DOHH2 (cell line): ENCODE results near the gene PTPN5.

Experiments used
- H3F3A ChIP-seq: fragments of 200-600 bp; sonication (generic), shearing (Covaris generic); 2 replicates; pipeline ENCODE4 v1.6.0; 2016; ENCODE audit warnings: antibody characterized with exemption, mild to moderate bottlenecking; ENCODE audit not compliant: control insufficient read depth, insufficient read depth
- H3K27ac ChIP-seq: fragments of 200-600 bp; sonication (generic); 2 replicates; pipeline ENCODE4 v1.5.1; 2014; ENCODE audit warnings: low read depth, mild to moderate bottlenecking, low read length, moderate library complexity
- H3K27me3 ChIP-seq: fragments of 200-600 bp; sonication (generic); 2 replicates; pipeline ENCODE4 v1.6.1; 2014; ENCODE audit warnings: mild to moderate bottlenecking, low read length, mixed read lengths; ENCODE audit not compliant: control insufficient read depth
- H3K36me3 ChIP-seq: fragments of 200-600 bp; sonication (generic); 2 replicates; pipeline ENCODE4 v1.6.1; 2014; ENCODE audit warnings: mild to moderate bottlenecking, low read length, moderate library complexity, mixed read lengths; ENCODE audit not compliant: control insufficient read depth
- H3K4me1 ChIP-seq: fragments of 200-600 bp; sonication (generic); 2 replicates; pipeline ENCODE4 v1.6.1; 2014; ENCODE audit warnings: mild to moderate bottlenecking, low read length, mixed read lengths; ENCODE audit not compliant: control insufficient read depth
- H3K4me2 ChIP-seq: fragments of 200-600 bp; sonication (generic); 2 replicates; pipeline ENCODE4 v1.6.0; 2014; ENCODE audit warnings: mild to moderate bottlenecking, low read length, moderate library complexity
- H3K4me3 ChIP-seq: fragments of 200-600 bp; sonication (generic); 2 replicates; pipeline ENCODE4 v1.5.1; 2014; ENCODE audit warnings: mild to moderate bottlenecking, low read length, mixed read lengths
- H3K79me2 ChIP-seq: fragments of 200-600 bp; sonication (generic); 2 replicates; pipeline ENCODE4 v1.6.1; 2014; ENCODE audit warnings: mild to moderate bottlenecking, low read length, mixed read lengths; ENCODE audit not compliant: control insufficient read depth
- H3K9me2 ChIP-seq: fragments of 200-600 bp; sonication (generic); replicated peaks from 2 replicates; pipeline ENCODE4 v1.6.1; 2014; ENCODE audit warnings: mild to moderate bottlenecking, low read length, mixed read lengths; ENCODE audit not compliant: control insufficient read depth
- H3K9me3 ChIP-seq: fragments of 200-600 bp; sonication (generic); 2 replicates; pipeline ENCODE4 v1.6.1; 2014; ENCODE audit warnings: antibody characterized with exemption, low read length, mixed read lengths; ENCODE audit not compliant: control insufficient read depth, insufficient read depth
- H4K20me1 ChIP-seq: fragments of 200-600 bp; sonication (generic); 2 replicates; pipeline ENCODE4 v1.6.0; 2014; ENCODE audit warnings: low read depth, mild to moderate bottlenecking, antibody characterized with exemption, low read length, moderate library complexity; ENCODE audit not compliant: control insufficient read depth, insufficient read depth
- CTCF ChIP-seq: fragments of 200-600 bp; sonication (generic); IDR thresholded peaks from one replicate; pipeline ENCODE4 v1.5.1; 2014; ENCODE audit warnings: antibody characterized with exemption, mild to moderate bottlenecking, low read depth, low read length; ENCODE audit not compliant: poor library complexity, severe bottlenecking
- EZH2phosphoT487 ChIP-seq: fragments of 200-600 bp; sonication (generic); IDR thresholded peaks from 2 replicates; pipeline ENCODE4 v1.6.1; 2017; ENCODE audit warnings: borderline replicate concordance, mild to moderate bottlenecking, antibody characterized with exemption, low read length, moderate library complexity, mixed read lengths

Gene PTPN5

GRCh38 chr11:18701614-18702216, 89.9 kb downstream of the PTPN5 start:
- Histone ChIP-seq H3K4me3 (no peak overlapping the region), H3K4me2 (no peak overlapping the region), H3K9me3 (no peaks in the 10 kb centered on the region), H4K20me1 (no peaks in the 10 kb centered on the region), H3K4me1 (peaks cover 20% of the 10 kb centered on the region), H3K27me3 (peaks cover 35% of the 10 kb centered on the region), H3K79me2 (no peaks in the 10 kb centered on the region), H3F3A (no peaks in the 10 kb centered on the region), H3K27ac (no peak overlapping the region), H3K9me2 (no peaks in the 10 kb centered on the region), H3K36me3 (no peaks in the 10 kb centered on the region)
- TF ChIP-seq EZH2phosphoT487 (no peak), CTCF (no peak)

GRCh38 chr11:18700872-18701271, 90.7 kb downstream of the PTPN5 start:
- Histone ChIP-seq H3F3A (no peaks in the 10 kb centered on the region), H3K27me3 (peaks cover 32% of the 10 kb centered on the region), H4K20me1 (no peaks in the 10 kb centered on the region), H3K9me3 (no peaks in the 10 kb centered on the region), H3K4me2 (no peak overlapping the region), H3K4me1 (peaks cover 14% of the 10 kb centered on the region), H3K36me3 (no peaks in the 10 kb centered on the region), H3K27ac (no peak overlapping the region), H3K9me2 (no peaks in the 10 kb centered on the region), H3K79me2 (no peaks in the 10 kb centered on the region), H3K4me3 (no peak overlapping the region)
- TF ChIP-seq EZH2phosphoT487 (no peak), CTCF (no peak)

- Histone ChIP-seq H3K9me3 (no peaks in the 10 kb centered on the region), H3K4me1 (peaks cover 11% of the 10 kb centered on the region), H3K27me3 (peaks cover 32% of the 10 kb centered on the region), H3K9me2 (no peaks in the 10 kb centered on the region), H3K79me2 (no peaks in the 10 kb centered on the region), H3K4me2 (no peak overlapping the region), H3K4me3 (no peak overlapping the region), H3K27ac (no peak overlapping the region), H4K20me1 (no peaks in the 10 kb centered on the region), H3F3A (no peaks in the 10 kb centered on the region), H3K36me3 (no peaks in the 10 kb centered on the region)
- TF ChIP-seq EZH2phosphoT487 (no peak), CTCF (no peak)
Measured at GRCh38 chr11:18700375-18700774, 91.2 kb downstream of the PTPN5 start.
